ENCODE results near the gene KASH5. TPM values are rescaled to one million over a fixed set of nuclear protein-coding genes. Genes with fewer than 3 reads are reported as not detected.

KASH5 gene
- total and polyA plus RNA-seq, 11 donors, result not detected

GRCh38 chr19:49391581-49392399 is 3.7 kb downstream of the KASH5 start:
- intact Hi-C loops (cut with DNase I), result loop anchor here (1.0 to 10.0 kb wide), 8 partner anchors 51 to 293 kb away; partner anchors contain the start of genes ADM5 (in 1 of the 10) and SLC17A7 (in 1 of the 10)
- ATAC-seq, result peak; percentile 66 to 89 (median 86)
- no peak overlapping the region for H3K4me3 ChIP-seq
- H3K27me3 ChIP-seq, result peaks cover 0 to 36% (median 0%) of the 10 kb centered on the region in 9 donors
- no peaks in the 10 kb centered on the region for H3K9me3 ChIP-seq
- H3K36me3 ChIP-seq, result no peaks in the 10 kb centered on the region
- peak; percentile 66 to 89 (median 81) for DNase-seq
- TF ChIP-seq POLR2A (IDR thresholded peaks at IDR 0.05), result no peak
- peak; percentile 70 to 88 (median 78) for TF ChIP-seq CTCF (IDR thresholded peaks at IDR 0.05)
- H3K4me1 ChIP-seq, result peaks cover 0 to 6% (median 0%) of the 10 kb centered on the region in 12 donors
- WGBS, 4 donors, result 19 to 26% (median 23%) methylated on average over 12 to 14 of the region's 14 CpGs
- H3K27ac ChIP-seq, result no peak overlapping the region

GRCh38 chr19:49393881-49394280 is 5.8 kb downstream of the KASH5 start:
- ATAC-seq, result no peak
- no peak for DNase-seq
- H3K27ac ChIP-seq, result no peak overlapping the region
- peaks cover 0 to 31% (median 0%) of the 10 kb centered on the region in 9 donors for H3K27me3 ChIP-seq
- peaks cover 0 to 6% (median 0%) of the 10 kb centered on the region in 12 donors for H3K4me1 ChIP-seq
- no peak for TF ChIP-seq CTCF (IDR thresholded peaks at IDR 0.05)
- TF ChIP-seq POLR2A (IDR thresholded peaks at IDR 0.05), result no peak
- 53 to 73% (median 58%) methylated on average over 5 of the region's 5 CpGs for WGBS, 4 donors
- intact Hi-C loops (cut with DNase I), result loop anchor here in 7 of 10 donors (2.0 to 10.0 kb wide), 6 partner anchors 48 to 291 kb away; partner anchors contain the start of genes ADM5 (in 1 of the 7) and SLC17A7 (in 1 of the 7)
- H3K9me3 ChIP-seq, result no peaks in the 10 kb centered on the region
- no peak overlapping the region for H3K4me3 ChIP-seq
- no peaks in the 10 kb centered on the region for H3K36me3 ChIP-seq

GRCh38 chr19:49395581-49396407 is 7.7 kb downstream of the KASH5 start:
- Histone ChIP-seq H3K4me1 (peaks cover 0 to 6% (median 0%) of the 10 kb centered on the region in 12 donors), H3K27ac (no peak overlapping the region), H3K4me3 (no peak overlapping the region), H3K36me3 (no peaks in the 10 kb centered on the region), H3K9me3 (no peaks in the 10 kb centered on the region), H3K27me3 (peaks cover 0 to 31% (median 0%) of the 10 kb centered on the region in 9 donors)
- ATAC-seq, result no peak
- intact Hi-C loops (cut with DNase I), result loop anchor here in 3 of 10 donors (5.0 to 10.0 kb wide), 3 partner anchors 37 to 289 kb away; partner anchors contain the start of gene ADM5 (in 1 of the 3)
- no peak for DNase-seq
- WGBS, 4 donors, result 72 to 83% (median 78%) methylated on average over 13 to 15 of the region's 15 CpGs
- TF ChIP-seq CTCF (IDR thresholded peaks at IDR 0.05), result no peak
- no peak for TF ChIP-seq POLR2A (IDR thresholded peaks at IDR 0.05)
